Measurements from ENCODE around the gene SP5. TPM values are rescaled to one million over a fixed set of nuclear protein-coding genes. Genes with fewer than 3 reads are reported as not detected.
"Not testable (repeated sequence)": the region's sequence is repeated elsewhere in the genome, so short reads cannot be mapped to it uniquely, and the experiment has no call there.

SP5 gene
- total RNA-seq, 2 donors from 2014 or later: 60.3 to 103 TPM

DNA sequence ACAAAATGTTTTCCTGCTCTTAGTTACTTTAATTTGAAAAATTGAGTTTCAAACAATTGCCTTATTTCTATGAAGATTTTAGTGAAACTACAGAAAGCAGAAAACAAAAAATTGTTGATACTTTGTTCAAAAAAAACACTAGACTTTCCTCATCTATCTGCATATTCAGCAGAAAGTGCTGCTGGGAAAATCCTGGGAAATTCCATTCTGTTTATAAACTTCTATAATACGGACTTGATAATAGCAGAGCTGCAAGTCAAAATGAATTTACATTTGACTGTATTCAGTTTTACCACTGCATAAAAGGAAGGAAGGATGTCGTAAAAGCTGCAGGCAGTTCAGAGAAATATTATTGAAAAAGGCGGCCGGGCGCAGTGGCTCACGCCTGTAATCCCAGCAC, 30.2 kb downstream of the SP5 start:
- Histone ChIP-seq H3K4me1 (ENCODE audit: control insufficient read depth, insufficient read depth, low read length) (no peaks in the 10 kb centered on the region), H3K36me3 (ENCODE audit: control insufficient read depth, insufficient read depth, low read length) (no peaks in the 10 kb centered on the region), H3K27me3 (ENCODE audit: control insufficient read depth, insufficient read depth, low read length, poor library complexity, severe bottlenecking) (no peaks in the 10 kb centered on the region), H3K4me3 (ENCODE audit: low read length) (no peak overlapping the region), H3K9me3 (ENCODE audit: control insufficient read depth, low read length) (peaks cover 7% of the 10 kb centered on the region), H3K27ac (ENCODE audit: low read depth, low read length) (no peak overlapping the region), H3K9ac (ENCODE audit: extremely low read depth, low read length, poor library complexity, severe bottlenecking) (no peak overlapping the region)
- TF ChIP-seq, protein P1, sequence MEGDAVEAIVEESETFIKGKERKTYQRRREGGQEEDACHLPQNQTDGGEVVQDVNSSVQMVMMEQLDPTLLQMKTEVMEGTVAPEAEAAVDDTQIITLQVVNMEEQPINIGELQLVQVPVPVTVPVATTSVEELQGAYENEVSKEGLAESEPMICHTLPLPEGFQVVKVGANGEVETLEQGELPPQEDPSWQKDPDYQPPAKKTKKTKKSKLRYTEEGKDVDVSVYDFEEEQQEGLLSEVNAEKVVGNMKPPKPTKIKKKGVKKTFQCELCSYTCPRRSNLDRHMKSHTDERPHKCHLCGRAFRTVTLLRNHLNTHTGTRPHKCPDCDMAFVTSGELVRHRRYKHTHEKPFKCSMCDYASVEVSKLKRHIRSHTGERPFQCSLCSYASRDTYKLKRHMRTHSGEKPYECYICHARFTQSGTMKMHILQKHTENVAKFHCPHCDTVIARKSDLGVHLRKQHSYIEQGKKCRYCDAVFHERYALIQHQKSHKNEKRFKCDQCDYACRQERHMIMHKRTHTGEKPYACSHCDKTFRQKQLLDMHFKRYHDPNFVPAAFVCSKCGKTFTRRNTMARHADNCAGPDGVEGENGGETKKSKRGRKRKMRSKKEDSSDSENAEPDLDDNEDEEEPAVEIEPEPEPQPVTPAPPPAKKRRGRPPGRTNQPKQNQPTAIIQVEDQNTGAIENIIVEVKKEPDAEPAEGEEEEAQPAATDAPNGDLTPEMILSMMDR (conservative IDR thresholded peaks at IDR 0.05): no peak
- H3K4me3 Mint-ChIP-seq: no peak overlapping the region
- no peaks in the 10 kb centered on the region for H3K27me3 Mint-ChIP-seq (ENCODE audit: insufficient read depth)
- 89 to 94% methylated on average over 6 of the region's 6 CpGs for WGBS, 2 experiments (ENCODE audit: insufficient coverage in 1 of 2, insufficient read length in 1 of 2)
- H3K27ac Mint-ChIP-seq: no peak overlapping the region
- no peaks in the 10 kb centered on the region for H3K36me3 Mint-ChIP-seq (ENCODE audit: low read depth)
- peaks cover 16% of the 10 kb centered on the region for H3K4me1 Mint-ChIP-seq
- no peak for DNase-seq
- no peaks in the 10 kb centered on the region for H3K9me3 Mint-ChIP-seq

DNA sequence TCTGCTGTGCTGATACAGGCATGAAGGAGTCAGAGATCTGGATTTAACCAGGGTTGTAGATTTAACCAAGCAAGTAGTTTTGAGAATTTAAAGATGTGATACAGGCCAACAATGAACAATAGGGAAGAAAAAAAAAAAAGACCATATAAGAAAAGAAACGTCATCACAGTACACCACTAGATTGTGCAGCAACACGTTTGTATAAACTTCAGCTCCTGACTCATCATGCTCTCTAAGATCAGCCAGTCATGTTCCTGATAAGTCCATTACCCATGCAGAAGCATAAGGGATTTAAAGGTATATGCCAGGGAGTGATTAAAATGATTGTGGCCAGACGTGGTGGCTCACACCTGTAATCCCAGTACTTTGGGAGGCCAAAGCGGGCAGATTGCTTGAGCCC, 32.8 kb downstream of the SP5 start:
- H3K27ac Mint-ChIP-seq: no peak overlapping the region
- H3K27me3 Mint-ChIP-seq (ENCODE audit: insufficient read depth): no peaks in the 10 kb centered on the region
- DNase-seq: no peak

DNA sequence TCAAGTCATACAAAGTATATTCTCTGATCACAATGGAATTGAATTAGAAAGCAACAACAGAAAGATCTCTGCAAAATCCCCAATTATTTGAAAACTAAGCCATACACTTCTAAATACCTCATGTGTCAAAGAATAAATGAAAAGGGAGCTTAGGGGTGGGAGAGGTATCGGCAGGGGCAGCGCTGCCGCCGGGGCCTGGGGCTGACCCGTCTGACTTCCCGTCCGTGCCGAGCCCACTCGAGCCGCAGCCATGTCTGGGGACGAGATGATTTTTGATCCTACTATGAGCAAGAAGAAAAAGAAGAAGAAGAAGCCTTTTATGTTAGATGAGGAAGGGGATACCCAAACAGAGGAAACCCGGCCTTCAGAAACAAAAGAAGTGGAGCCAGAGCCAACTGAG, 36.4 kb downstream of the SP5 start:
- not testable (repeated sequence) for H3K4me1 Mint-ChIP-seq; H3K27me3 ChIP-seq (ENCODE audit: control insufficient read depth, insufficient read depth, low read length, poor library complexity, severe bottlenecking); H3K4me3 ChIP-seq (ENCODE audit: low read length); H3K9me3 Mint-ChIP-seq; H3K36me3 Mint-ChIP-seq (ENCODE audit: low read depth); H3K27me3 Mint-ChIP-seq (ENCODE audit: insufficient read depth); H3K9ac ChIP-seq (ENCODE audit: extremely low read depth, low read length, poor library complexity, severe bottlenecking); H3K4me1 ChIP-seq (ENCODE audit: control insufficient read depth, insufficient read depth, low read length); H3K36me3 ChIP-seq (ENCODE audit: control insufficient read depth, insufficient read depth, low read length); H3K4me3 Mint-ChIP-seq; H3K27ac ChIP-seq (ENCODE audit: low read depth, low read length); H3K9me3 ChIP-seq (ENCODE audit: control insufficient read depth, low read length); H3K27ac Mint-ChIP-seq; DNase-seq
- WGBS, 2 experiments (ENCODE audit: insufficient coverage in 1 of 2, insufficient read length in 1 of 2): 94 to 96% methylated on average over 9 to 12 of the region's 12 CpGs

More for the DNA sequence above, 32.8 kb downstream of the SP5 start:
- Mint-ChIP-seq H3K4me3 (no peak overlapping the region), H3K9me3 (no peaks in the 10 kb centered on the region), H3K36me3 (ENCODE audit: low read depth) (no peaks in the 10 kb centered on the region), H3K4me1 (peaks cover 16% of the 10 kb centered on the region)
- WGBS, 2 experiments (ENCODE audit: insufficient coverage in 1 of 2, insufficient read length in 1 of 2): 80 to 89% methylated on average over 1 to 4 of the region's 4 CpGs
- Histone ChIP-seq H3K36me3 (ENCODE audit: control insufficient read depth, insufficient read depth, low read length) (no peaks in the 10 kb centered on the region), H3K9ac (ENCODE audit: extremely low read depth, low read length, poor library complexity, severe bottlenecking) (no peak overlapping the region), H3K27ac (ENCODE audit: low read depth, low read length) (no peak overlapping the region), H3K9me3 (ENCODE audit: control insufficient read depth, low read length) (peaks cover 7% of the 10 kb centered on the region), H3K4me1 (ENCODE audit: control insufficient read depth, insufficient read depth, low read length) (no peaks in the 10 kb centered on the region), H3K27me3 (ENCODE audit: control insufficient read depth, insufficient read depth, low read length, poor library complexity, severe bottlenecking) (no peaks in the 10 kb centered on the region), H3K4me3 (ENCODE audit: low read length) (no peak overlapping the region)
- TF ChIP-seq, protein P1 (conservative IDR thresholded peaks at IDR 0.05): no peak

DNA sequence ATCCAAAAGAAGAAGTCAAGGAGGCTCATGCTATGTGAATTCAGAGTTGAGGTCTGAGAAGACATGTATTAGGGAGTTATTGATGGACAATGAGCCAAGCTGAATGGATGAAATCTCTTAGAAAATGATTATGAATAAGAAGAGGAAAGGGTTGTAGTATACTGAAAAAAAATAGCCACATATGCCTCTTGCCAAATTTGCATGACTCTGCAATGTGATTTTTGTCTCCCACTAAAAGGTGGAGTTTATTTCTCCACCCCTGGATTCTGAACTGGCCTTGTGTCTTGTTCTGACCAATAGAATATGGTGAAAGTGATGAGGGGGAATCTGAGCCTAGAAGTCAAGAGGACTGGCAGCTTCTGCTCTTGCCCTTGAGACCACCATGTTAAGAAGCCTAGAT, 46.4 kb downstream of the SP5 start:
- Histone ChIP-seq H3K4me3 (ENCODE audit: low read length) (no peak overlapping the region), H3K27me3 (ENCODE audit: control insufficient read depth, insufficient read depth, low read length, poor library complexity, severe bottlenecking) (no peaks in the 10 kb centered on the region), H3K36me3 (ENCODE audit: control insufficient read depth, insufficient read depth, low read length) (no peaks in the 10 kb centered on the region), H3K4me1 (ENCODE audit: control insufficient read depth, insufficient read depth, low read length) (peaks cover 2% of the 10 kb centered on the region), H3K9me3 (ENCODE audit: control insufficient read depth, low read length) (peaks cover 6% of the 10 kb centered on the region), H3K9ac (ENCODE audit: extremely low read depth, low read length, poor library complexity, severe bottlenecking) (no peak overlapping the region), H3K27ac (ENCODE audit: low read depth, low read length) (no peak overlapping the region)
- peaks cover 28% of the 10 kb centered on the region for H3K4me1 Mint-ChIP-seq
- no peaks in the 10 kb centered on the region for H3K27me3 Mint-ChIP-seq (ENCODE audit: insufficient read depth)
- peaks cover 3% of the 10 kb centered on the region for H3K36me3 Mint-ChIP-seq (ENCODE audit: low read depth)
- TF ChIP-seq, protein P1 (conservative IDR thresholded peaks at IDR 0.05): no peak
- no peak for DNase-seq
- H3K27ac Mint-ChIP-seq: no peak overlapping the region
- no peak overlapping the region for H3K4me3 Mint-ChIP-seq
- H3K9me3 Mint-ChIP-seq: peaks cover 7% of the 10 kb centered on the region

All from endodermal cell (in vitro differentiated cells).